Spinal cord (tissue), 10 donors: ENCODE data around the gene PEMT. TPM values are rescaled to one million over a fixed set of nuclear protein-coding genes. Genes with fewer than 3 reads are reported as not detected.

Experiments used
- DNase-seq, 6 donors: peaks; one replicate each; pipeline versions ENCODE4 v3.0.0 to v3.0.0-alpha.2; 2013 to 2015; ENCODE audit warnings: low spot score in 6 of 6, low read depth in 4 of 6
- H3K27ac ChIP-seq: one replicate; pipeline ENCODE4 v1.5.1; 2013; ENCODE audit warnings: low read depth, low read length, control low read depth
- H3K27me3 ChIP-seq: one replicate; pipeline ENCODE4 v1.6.1; 2013; ENCODE audit warnings: low read length; ENCODE audit not compliant: control insufficient read depth, insufficient read depth
- H3K36me3 ChIP-seq: one replicate; pipeline ENCODE4 v1.6.1; 2013; ENCODE audit warnings: low read length; ENCODE audit not compliant: control insufficient read depth, insufficient read depth
- H3K4me1 ChIP-seq: one replicate; pipeline ENCODE4 v1.6.1; 2013; ENCODE audit warnings: low read length; ENCODE audit not compliant: control insufficient read depth, insufficient read depth
- H3K4me3 ChIP-seq: one replicate; pipeline ENCODE4 v1.5.1; 2013; ENCODE audit warnings: low read depth, low read length, control low read depth
- H3K9me3 ChIP-seq: one replicate; pipeline ENCODE4 v1.6.1; 2013; ENCODE audit warnings: low read length; ENCODE audit not compliant: control insufficient read depth, insufficient read depth
- WGBS: methylation state at CpG from one replicate; pipeline ENCODE4 v1.1.5; 2013; ENCODE audit warnings: missing lambda C conversion rate; ENCODE audit not compliant: insufficient coverage; 5-methylcytosine and 5-hydroxymethylcytosine counted together
- polyA plus RNA-seq, 2 donors: library from polyadenylated mRNA; unstranded; fragments of 120-200 nt; gene quantifications; one replicate each; pipeline ENCODE4 v1.2.1, GENCODE V29; 2013; ENCODE audit not compliant: insufficient read length in 2 of 2
- total RNA-seq, 2 donors: library from RNA; depleted of rRNA in 1 of 2; stranded (reverse); fragments of 120-200 nt in 1 of 2; fragments of >200 nt in 1 of 2; gene quantifications; one replicate each; pipeline versions ENCODE4 v1.2.3 to v1.2.4, GENCODE V29; 2013 to 2014
- donor health status: healthy.

PEMT gene
- total and polyA plus RNA-seq, 4 donors: 28.5 to 48.3 (median 43.9) TPM

DNA sequence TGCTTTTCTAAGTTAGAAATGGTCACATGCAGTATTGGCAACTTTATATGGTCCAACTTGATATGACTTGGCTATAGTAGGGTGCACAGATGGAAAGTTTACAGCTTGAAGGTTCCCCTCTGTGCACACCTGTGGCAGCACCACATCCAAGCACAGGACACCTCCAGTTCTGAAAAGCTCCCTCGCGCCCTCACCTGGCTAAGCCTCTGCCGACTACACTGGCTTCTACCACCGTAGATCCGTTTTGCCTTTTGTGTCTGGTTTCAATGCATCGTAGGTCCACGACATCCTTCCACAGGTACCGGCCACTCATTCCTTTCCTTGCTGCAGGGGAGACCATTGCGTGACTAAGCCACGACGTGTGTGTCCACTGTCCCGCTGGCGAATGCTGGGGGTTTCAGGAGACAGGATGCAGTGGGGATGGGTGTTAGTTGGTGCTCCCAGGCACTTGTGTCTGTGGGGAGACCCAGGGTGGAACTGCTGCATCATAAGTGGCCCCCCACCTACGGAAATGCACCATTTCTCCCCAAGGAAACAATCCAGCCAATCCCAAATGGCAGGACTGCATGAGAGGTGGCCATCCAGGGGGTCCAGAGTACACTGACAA, 90.4 kb downstream of the PEMT start:
- H3K36me3 ChIP-seq: peaks cover 21% of the 10 kb centered on the region
- no peak for DNase-seq
- H3K4me1 ChIP-seq: peaks cover 37% of the 10 kb centered on the region
- 76% methylated on average over 14 of the region's 14 CpGs for WGBS
- H3K27me3 ChIP-seq: no peaks in the 10 kb centered on the region
- H3K9me3 ChIP-seq: no peaks in the 10 kb centered on the region
- no peak overlapping the region for H3K27ac ChIP-seq
- no peak overlapping the region for H3K4me3 ChIP-seq

DNA sequence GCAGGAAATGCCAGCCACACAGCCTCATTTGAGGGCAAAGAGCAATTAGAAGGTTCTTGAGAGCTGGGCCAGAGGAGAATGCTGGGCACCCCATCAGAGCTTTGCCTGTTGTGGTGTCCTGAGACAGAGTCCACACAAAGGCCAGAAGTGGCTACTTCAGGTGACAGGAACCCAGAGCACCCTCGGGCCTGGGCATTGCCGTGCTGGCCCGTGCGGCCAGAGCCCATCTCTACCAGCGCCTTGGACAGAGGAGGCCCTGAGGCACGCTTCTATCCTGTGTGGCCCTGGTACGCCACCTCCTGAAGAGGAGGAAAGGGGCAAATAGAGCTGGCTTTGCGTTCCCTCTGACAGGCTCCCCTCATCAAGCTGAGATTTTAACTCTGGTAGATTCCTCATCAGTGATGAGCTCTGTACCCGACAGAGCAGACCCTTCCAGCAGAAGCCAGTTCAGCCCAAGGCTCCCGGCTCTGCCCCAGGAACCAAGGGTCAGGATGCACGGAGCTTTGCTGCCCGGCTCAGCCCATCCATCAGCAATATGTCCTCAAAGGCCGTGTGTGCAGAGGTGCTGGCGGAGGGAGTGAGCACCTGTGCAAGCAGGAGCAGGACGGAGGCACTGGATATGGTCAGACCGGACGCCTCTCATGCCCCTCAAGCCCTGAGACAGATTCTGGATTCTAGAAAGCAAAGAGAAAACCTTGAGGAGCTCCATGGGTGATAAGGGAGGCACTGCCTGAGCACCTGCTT, 91.9 kb downstream of the PEMT start:
- H3K36me3 ChIP-seq: peaks cover 9% of the 10 kb centered on the region
- no peaks in the 10 kb centered on the region for H3K9me3 ChIP-seq
- peaks cover 35% of the 10 kb centered on the region for H3K4me1 ChIP-seq
- H3K27me3 ChIP-seq: no peaks in the 10 kb centered on the region
- no peak overlapping the region for H3K27ac ChIP-seq
- DNase-seq: no peak
- WGBS: 81% methylated on average over 16 of the region's 17 CpGs
- no peak overlapping the region for H3K4me3 ChIP-seq

DNA sequence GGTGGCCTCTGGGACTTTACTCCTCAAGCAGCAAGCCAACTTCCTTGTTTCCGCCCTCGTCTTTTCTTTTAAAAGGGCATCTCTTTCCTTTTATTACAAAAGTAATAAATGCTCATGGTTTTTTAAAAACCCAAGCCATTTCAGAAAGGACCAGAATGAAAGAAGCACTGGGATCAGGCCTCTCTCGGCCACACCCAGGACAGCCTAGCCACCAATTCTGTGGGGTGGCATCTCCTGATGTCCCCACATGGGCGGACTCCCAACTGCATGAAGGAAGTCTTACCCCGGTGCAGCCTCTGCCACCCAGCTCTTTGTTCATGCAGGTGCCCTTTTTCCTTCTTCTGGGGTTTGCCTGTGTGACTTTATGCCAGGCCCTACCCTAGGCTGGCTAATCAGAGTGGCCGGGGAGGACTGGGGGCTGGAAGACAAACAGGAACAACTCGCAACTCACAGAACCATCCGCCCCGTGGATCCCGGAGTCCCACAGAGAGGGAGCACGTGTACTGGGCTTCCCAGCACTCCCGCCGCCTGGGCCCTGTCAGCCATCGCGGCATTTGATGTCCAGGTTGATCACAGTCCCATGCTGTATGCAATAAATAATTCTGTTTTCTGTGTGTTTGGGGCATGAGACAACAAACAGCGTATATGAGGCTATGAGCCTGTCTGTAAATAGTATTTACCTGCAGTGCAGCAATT, 92.8 kb downstream of the PEMT start:
- WGBS: 76% methylated on average over 10 of the region's 16 CpGs
- no peaks in the 10 kb centered on the region for H3K27me3 ChIP-seq
- H3K4me3 ChIP-seq: no peak overlapping the region
- no peak overlapping the region for H3K27ac ChIP-seq
- H3K36me3 ChIP-seq: peaks cover 8% of the 10 kb centered on the region
- H3K9me3 ChIP-seq: no peaks in the 10 kb centered on the region
- peaks cover 34% of the 10 kb centered on the region for H3K4me1 ChIP-seq
- no peak for DNase-seq

DNA sequence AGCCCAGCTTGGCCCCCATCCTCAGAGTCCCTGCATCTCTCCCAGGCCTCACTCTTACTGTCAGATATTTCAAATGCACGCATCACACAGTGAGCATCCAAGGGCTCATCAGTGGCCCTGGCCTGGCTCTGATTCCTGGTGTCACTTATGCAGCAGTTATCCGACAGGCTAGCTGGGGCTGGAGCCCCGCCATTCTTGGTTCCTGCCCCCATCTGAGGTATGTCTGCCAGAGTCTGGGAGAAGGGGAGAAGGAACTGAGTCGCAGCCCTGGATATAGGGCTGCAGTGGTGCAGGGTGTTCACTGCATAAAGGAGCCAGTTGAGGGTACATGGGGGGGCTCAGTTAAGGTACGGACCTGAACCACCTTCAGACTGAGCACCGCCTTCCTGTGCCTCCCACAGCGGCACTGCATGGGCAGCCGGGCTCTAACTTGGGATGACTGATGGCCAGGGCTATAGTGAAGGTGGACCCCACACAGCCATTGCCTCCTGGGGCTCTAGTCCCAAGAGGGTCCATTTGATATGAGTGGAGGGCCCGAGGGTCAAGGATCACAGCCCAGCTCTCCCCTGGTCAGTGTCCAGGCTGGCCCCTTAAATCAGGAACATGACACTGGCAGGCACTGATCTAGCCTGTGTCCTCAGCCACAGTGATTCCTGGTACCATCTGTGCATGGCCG, 93.5 kb downstream of the PEMT start:
- Histone ChIP-seq H3K27ac (no peak overlapping the region), H3K27me3 (no peaks in the 10 kb centered on the region), H3K9me3 (no peaks in the 10 kb centered on the region), H3K4me1 (peaks cover 37% of the 10 kb centered on the region), H3K4me3 (no peak overlapping the region), H3K36me3 (peaks cover 12% of the 10 kb centered on the region)
- DNase-seq: no peak
- 95% methylated on average over 10 of the region's 10 CpGs for WGBS

DNA sequence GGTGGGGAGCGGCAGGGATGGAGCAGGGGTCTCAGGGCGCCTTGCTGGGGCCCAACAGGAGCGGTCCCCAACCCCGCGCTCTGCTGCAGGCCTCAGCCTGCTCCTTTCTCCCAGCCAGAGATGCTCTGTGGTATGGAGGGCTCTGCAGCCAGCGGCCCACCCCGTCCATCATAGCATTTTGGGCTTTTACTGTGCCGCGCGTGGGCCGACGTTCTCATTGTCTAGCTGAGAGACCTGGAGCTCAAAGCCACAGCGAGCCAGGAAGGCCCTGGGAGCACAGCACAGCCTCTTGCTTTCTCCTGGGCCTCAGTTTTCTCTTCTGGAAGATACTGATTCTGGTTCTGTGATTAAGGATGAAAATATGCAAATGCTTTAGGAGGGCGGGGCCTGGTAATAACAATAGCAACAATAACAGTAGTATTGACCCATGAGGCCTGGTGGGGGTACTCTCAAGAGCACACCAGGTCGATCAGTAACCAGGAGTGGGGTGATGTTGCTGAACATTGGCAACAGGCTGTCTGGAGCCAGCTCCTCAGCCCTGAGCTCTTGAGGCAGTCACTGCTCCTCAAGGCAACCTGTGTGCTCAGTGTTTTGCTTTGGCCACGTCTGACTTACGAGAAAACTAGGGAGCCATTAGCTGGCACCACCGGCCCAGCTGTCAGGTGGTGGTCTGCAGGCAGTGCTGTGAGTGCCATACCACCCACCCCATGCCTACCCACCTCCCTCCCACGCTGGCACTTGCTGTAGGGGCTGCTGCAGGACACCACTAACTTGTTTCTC, 94.3 kb downstream of the PEMT start:
- Histone ChIP-seq H3K27me3 (no peaks in the 10 kb centered on the region), H3K9me3 (no peaks in the 10 kb centered on the region), H3K4me1 (peaks cover 38% of the 10 kb centered on the region), H3K4me3 (no peak overlapping the region), H3K36me3 (peaks cover 14% of the 10 kb centered on the region), H3K27ac (no peak overlapping the region)
- 46% methylated on average over 16 of the region's 19 CpGs for WGBS
- DNase-seq: no peak

DNA sequence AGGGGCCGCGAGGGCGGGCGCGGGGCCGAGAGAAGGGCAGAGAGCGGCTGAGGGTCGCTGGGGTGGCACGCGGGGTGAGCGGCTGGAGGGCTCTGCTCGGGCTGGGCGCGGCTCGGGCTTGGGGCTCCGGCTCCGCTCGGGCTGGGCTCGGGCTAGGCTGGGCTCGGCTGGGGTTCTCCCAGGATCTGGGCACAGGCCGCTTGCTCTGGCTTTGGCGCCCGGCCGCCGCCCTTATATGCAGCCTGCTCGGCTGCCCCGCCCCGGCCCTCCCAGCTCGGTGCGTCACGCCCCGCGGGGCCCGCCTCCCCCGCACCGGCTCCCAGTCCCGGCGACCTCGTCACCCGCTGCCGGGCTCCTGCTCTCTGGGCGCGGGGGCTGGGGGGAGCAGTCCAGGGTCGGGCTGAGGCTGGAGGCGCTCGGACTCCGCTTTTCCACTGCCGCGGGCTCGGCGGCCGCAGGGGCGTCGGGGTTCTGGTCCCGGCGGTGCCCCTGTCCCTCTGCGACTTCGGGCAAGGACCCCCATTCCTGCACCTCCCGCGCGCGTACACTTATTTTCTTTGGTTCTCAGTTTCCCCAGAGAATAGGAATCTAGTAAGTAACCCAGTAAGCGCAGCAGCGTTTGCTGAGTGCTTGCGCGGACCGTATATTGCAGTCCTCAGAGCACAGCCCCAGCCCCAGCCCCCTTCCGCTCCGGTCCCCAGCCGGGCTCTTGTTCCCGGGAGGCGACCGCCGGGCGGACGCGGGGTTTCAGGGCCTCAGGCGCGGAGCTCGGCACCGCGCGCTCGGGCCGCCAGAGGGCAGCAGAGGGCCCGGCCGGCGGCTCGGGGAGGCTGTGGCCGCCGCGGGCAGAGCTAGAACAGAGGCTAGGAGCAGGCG, 95.1 kb downstream of the PEMT start, which contains the start of gene RASD1:
Gene RASD1 (minus strand): TSS at position 207 of the 876 bp plus-strand sequence. CDS start 214 bp downstream, outside the sequence.
- WGBS: under 1% methylated on average over 90 of the region's 93 CpGs
- DNase-seq: peak in 5 of 6 donors; percentile 64 to 95 (median 67)
- peaks cover 42% of the 10 kb centered on the region for H3K4me1 ChIP-seq
- peak within 1 kb of the TSS; percentile 56 for H3K4me3 ChIP-seq
- H3K9me3 ChIP-seq: no peaks in the 10 kb centered on the region
- peaks cover 22% of the 10 kb centered on the region for H3K36me3 ChIP-seq
- peak within 1 kb of the TSS; percentile 81 for H3K27ac ChIP-seq
- H3K27me3 ChIP-seq: no peaks in the 10 kb centered on the region

DNA sequence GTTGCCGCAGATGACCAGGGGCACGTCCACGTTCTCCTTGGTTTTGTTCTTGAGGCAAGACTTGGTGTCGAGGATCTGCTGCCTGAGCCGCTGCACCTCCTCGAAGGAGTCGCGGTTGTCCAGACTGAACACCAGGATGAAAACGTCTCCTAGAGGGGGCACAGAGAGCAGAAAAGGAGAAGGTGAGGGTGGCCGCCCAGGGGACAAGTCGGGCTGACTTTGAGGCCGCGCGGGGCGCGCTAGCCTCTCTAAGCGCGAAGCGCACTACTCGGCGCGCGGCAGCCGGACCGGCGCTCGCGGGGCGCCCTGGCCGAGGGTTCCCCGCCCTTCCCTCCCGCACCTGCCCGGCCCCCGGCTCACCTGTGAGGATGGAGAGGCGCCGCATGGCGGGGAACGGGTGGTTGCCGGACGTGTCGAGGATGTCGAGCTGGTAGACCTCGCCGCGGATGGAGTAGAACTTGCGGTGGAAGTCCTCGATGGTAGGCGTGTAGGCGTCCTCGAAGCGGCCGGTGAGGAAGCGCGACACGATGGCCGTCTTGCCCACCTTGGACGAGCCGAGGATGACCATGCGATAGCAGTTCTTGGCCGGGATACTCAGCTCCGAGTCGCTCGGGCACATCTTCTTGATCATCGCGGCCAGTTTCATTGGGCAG, 95.8 kb downstream of the PEMT start:
- Histone ChIP-seq H3K9me3 (no peaks in the 10 kb centered on the region), H3K4me1 (peaks cover 42% of the 10 kb centered on the region), H3K36me3 (peaks cover 26% of the 10 kb centered on the region), H3K27ac (no peak overlapping the region), H3K4me3 (peak overlapping the region; percentile 54), H3K27me3 (no peaks in the 10 kb centered on the region)
- 1% methylated on average over 64 of the region's 65 CpGs for WGBS
- DNase-seq: peak in 2 of 6 donors; percentile 11 to 45

DNA sequence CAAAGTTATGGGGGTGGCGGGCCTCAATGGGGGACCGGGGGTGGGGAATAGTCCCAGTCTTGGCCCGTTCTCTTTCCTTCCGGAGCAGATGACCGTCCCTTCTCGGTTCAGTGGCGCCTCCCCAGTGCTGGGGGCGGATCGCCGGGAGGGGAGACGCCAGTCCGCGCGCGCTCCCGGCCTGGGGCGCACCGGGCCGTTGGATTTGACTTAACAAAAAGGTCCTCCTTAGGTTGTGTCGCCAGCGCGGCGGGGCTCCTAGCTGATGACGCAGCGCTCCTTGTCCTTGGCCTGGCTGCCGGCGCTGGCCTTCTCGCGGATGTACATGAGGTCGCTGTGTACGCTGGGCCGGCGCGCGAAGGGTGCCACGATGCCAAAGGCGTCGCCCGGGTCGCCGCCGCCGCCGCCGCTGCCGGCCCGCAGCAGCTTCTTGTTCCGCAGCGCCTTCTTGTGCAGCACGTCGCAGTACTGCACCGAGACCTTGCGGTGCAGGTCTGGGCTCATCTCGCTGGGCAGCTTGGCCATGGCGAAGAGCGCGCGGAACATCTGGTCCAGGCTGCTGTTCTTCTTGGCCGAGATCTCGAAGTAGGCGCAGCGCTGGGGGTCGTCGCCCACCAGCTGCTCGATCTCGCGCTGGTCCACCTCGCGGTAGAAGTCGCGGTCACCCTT, 96.5 kb downstream of the PEMT start:
- no peak overlapping the region for H3K27ac ChIP-seq
- 1% methylated on average over 70 of the region's 71 CpGs for WGBS
- peaks cover 26% of the 10 kb centered on the region for H3K36me3 ChIP-seq
- H3K9me3 ChIP-seq: no peaks in the 10 kb centered on the region
- H3K27me3 ChIP-seq: no peaks in the 10 kb centered on the region
- peak overlapping the region; percentile 41 for H3K4me3 ChIP-seq
- H3K4me1 ChIP-seq: peaks cover 42% of the 10 kb centered on the region
- DNase-seq: peak in 3 of 6 donors; percentile 32 to 75 (median 71)
